ENCODE results near the gene UCHL5.
"Not testable (repeated sequence)": the region's sequence is repeated elsewhere in the genome, so short reads cannot be mapped to it uniquely, and the experiment has no call there.

UCHL5 gene

DNA sequence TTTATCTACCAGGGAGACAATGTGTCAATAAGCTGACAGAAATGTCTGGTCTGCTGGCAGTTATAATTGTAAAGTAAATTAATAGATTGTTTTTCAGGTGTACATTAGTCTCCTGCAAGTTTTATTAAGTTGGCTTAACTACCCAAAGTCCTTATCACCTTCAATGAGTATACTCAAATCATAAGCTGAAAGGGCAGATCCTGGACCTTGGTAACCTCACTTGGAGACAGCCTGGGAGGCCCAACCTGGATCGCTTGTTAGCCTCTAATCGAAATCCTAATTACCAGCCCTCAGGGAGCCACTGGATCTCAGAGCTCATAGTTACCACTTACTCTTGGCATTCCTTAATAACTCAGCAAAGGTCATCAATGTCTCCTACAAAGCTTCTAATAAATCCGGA lies 49.7 kb downstream of the UCHL5 start:
- no peak for DNase-seq

DNA sequence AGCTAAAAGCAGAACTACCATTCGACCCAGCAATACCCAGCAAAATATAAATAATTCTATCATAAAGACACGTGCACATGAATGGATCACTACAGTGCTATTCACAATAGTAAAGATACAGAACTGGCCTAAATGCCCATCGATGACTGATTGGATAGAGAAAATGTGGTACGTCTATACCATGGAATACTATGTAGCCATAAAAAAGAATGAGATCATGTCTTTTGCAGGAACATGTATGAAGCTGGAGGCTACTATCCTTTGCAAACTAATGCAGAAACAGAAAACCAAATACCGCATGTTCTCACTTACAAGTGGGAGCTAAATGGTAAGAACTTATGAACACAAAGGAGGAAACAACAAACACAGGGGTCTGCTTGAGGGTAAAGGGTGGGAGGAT lies 53.4 kb downstream of the UCHL5 start:
- no peak for DNase-seq

DNA sequence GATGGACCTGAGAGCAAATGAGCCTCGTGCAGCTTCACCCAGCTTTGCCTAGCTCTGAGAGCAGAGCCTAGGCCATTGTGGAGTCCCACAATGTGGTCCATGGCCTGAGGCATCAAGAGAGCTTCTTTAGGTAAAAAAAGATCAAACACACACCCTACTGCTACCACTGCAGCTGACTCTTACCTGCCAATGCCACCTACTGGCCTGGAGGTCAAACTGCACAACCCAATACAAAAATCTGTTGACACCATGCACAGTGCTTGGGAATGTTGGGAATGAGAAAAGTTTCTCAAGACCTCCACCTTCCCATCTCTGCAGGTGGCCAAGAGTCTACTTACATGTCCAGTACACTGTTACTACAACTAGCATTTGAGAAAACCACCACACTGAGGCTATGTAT lies 60.6 kb downstream of the UCHL5 start:
- DNase-seq = no peak

DNA sequence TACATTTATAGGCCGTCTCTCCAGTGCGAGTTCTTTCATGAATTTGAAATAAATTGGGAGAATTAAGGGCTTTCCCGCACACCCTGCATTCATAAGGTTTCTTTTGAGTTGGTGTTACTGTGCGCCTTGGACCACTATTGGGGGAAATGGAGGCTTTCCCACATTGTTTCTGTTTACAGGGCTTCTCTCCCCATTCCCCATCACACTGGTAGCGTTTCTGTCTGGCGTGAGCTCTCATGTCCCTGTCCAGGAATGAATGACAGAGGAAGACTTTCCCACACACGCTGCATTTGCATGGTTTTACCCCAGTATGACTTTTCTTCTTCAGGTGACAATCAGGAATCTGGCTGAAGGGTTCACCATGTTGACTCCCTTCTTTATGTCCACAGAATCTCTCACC lies 65.0 kb downstream of the UCHL5 start:
- no peak for DNase-seq

DNA sequence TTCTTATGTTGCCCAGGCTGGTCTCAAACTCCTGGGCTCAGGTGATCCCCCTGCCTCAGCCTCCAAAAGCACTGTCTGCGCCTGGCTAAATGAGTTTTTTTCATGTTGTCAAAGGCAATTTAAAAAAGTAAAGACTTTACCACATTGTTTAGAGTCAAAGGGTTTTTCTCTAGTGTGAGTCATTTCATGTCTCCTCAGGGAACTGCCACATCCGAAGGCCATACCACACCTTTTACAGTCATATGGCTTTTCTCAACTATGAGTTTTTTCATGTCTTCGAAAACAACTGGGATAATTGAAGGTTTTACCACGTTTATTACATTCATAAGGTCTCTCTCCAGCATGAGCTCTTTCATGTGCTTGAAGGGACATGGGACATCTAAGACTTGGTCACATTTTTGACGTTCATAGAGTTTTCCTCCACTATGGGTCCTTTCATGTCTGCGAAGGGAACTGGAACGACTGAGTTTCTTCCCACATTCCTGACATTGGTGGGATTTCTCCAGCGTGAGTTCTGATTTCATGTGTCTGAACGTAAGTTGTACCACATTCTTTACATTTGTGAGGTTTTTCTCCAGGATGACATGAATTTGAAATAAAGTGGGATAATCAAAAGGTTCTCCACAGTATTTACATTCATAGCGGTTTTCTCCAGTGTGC lies 65.6 kb downstream of the UCHL5 start:
- no peak for DNase-seq

DNA sequence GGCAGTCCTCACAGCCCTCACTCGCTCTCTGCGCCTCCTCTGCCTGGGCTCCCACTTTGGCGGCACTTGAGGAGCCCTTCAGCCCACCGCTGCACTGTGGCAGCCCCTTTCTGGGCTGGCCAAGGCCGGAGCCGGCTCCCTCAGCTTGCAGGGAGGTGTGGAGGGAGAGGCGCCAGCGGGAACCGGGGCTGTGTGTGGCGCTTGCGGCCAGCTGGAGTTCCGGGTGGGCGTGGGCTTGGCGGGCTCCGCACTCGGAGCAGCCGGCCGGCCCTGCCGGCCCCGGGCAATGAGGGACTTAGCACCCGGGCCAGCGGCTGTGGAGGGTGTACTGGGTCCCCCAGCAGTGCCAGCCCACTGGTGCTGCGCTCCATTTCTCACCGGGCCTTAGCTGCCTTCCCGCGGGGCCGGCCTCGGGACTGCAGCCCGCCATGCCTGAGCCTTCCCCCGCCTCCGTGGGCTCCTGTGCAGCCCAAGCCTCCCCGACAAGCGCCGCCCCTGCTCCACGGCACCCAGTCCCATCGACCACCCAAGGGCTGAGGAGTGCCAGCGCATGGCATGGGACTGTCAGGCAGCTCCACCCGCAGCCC lies 72.3 kb downstream of the UCHL5 start:
- not testable (repeated sequence) for DNase-seq

DNA sequence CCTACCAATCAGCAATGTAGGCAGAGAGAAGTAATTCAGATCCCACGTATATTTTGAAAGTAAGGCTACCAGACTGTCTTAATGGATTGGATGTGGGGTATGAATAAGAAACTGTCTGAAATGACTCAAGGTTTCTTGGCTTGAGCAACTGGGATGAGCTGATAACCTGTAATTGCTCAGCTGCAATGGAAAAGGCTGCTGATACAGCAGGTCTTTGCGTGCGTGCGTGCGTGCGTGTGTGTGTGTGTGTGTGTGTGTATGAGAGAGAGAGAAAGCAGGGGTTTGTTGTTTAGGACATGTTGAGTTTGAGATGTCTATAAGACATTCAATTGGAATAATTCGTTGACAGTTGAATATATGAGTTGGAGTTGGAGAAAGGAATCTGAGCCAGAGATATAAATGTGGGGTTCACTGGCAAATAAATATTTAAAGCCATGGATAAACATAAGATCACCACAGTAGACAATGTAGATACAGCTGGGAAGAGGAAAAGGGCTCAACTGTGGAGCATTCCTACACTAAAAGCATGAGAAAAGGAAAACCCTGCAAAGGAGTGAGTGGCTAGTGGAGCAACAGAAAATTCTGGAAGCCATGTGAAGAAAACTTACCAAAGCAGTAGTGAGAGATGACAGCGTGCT lies 72.9 kb downstream of the UCHL5 start:
- DNase-seq = no peak

DNA sequence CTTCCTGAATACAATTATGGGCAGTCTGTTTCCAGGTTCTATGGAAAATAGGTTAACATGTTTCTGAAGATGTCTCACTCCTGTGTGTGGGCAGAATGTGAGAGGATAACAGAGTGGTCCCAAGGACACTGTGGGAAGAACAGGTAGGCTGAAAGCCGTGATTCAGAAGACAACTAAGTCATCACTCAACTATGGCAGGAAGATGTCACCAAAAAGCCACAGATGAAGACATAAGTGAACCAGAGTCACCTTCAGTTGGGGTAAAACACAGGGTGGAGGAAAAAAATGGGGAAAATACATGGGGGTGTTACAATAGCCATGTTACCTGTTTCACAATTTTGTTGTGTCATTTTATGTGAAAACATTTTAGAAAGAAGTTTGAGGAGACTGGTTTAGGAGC lies 75.1 kb downstream of the UCHL5 start:
- DNase-seq = no peak

DNA sequence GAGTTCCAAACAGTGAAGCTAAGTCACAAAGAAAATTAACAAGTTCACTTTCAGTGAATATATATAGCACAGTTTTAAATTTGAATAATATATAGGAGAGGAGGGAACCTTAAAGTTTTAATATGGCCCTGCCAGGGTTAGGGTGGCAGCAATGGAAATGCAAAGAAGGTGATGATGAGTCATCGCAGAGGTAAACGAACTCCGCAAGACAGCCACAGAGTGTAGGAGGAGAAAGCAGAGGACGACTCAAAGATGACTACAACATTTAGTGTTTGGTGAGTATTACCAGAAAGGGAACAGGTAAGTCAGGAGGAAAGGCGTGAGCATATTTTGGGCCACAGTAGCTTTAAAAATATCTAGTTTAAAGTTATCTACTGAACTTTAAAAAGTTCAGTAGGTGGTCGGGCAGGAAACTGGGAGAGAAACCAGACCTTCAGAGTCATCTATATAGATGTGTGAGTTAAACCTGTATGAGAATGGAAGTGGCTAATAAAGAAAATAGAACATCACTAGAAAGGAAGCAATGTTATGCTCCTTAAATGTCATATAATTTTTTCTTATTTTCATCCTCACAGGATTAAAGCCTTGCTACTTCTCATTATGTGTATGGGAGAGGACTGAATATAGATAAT lies 75.7 kb downstream of the UCHL5 start:
- no peak for DNase-seq

DNA sequence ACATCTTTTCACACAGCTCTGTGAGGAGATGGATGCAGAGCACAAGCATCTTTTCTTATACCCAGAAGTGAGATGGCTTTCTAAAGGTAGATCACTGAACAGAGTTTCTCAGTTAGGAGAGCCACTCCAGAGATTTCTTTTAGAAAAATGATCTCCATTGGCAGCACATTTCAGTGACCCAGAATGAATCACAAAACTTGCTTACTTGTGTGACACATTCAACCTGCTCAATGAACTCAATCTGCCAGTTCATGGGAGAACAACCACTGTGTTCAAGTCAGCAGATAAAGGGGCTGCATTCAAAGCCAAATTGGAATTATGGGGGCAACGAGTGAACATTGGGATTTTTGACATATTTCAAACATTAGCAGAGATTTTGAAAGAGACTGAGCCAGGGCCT lies 78.3 kb downstream of the UCHL5 start:
- no peak for DNase-seq

DNA sequence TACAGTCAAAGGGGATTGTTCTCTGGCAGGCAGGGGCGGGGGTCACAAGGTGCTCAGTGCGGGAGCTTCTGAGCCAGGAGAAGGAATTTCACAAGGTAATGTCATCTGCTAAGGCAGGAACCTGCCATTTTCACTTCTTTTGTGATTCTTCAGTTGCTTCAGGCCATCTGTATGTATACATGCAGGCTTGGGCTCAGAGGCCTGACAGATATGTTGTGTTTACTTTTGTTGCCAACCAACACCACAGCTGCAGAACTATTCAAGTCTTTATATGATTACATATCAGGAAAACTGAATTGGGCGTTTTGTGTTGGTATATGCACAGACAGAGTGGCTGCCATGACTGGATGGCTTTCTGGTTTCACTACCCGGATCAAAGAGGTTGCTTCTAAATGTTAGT lies 78.8 kb downstream of the UCHL5 start:
- not testable (repeated sequence) for DNase-seq

DNA sequence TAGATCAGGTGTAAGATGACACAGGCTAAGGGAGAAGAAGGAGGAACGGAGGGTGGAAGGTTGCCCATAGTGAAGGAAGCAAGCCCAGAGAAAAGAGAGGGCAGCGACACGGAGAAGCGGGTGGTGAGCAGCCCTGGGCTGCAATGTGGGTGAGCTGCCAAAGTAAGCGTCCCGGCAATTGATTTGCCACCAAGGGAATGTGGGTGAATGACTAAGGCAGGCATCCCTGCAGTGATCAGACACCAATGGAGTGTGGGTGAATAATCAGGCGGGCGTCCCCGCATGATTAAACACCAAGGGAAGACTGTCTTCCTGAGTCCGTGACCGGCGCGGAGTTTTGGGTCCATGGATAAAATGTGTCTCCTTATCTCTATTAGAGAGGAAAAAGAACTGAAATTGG lies 79.6 kb downstream of the UCHL5 start:
- no peak for DNase-seq

DNA sequence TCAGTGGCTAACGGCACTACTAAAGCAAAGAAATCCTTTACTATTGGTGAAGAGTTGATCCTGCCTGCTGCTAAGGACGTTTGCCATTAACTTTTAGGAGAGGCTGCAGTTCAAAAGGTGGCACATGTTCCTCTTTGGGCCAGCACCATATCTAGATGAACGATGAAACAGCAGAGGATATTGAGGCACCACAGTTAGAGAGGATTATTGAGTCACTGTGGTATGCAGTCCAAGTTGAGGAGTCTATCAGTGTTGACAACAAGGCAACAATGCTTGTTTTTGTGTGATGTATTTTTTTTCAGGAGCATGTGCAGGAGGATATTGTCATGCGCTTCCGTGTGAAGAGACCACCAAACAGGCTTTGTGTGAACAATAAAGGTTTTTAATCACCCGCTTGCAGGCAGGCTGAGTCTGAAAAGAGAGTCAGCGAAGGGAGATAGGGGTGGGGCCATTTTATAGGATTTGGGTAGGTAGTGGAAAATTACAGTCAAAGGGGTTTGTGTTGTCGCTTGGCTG lies 80.9 kb downstream of the UCHL5 start:
- no peak for DNase-seq

DNA sequence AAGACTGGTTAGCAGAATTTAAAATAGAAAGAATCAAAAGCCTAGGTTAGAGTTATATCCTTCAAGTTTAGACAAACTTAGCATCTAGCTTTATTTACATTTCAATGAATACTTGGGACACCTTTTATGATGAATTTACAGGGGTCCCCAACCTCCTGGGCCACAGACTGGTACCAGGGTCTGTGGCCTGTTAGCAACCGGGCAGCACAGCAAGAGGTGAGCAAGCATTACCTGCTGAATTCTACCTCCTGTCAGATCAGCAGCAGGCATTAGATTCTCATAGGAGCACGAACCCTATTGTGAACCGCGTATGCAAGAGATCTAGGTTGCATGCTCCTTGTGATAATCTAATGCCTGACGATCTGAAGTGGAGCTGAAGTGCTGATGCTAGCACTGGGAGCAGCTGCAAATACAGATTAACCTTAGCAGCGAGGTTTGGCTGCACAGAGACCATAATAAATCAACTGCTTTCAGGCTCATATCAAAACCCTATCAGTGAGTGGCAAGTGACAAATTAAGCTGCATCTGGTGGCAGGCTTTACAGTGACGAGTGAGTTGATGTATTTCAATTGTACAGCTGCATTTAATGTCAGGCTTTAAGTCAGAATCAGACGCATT lies 82.0 kb downstream of the UCHL5 start:
- no peak for DNase-seq

DNA sequence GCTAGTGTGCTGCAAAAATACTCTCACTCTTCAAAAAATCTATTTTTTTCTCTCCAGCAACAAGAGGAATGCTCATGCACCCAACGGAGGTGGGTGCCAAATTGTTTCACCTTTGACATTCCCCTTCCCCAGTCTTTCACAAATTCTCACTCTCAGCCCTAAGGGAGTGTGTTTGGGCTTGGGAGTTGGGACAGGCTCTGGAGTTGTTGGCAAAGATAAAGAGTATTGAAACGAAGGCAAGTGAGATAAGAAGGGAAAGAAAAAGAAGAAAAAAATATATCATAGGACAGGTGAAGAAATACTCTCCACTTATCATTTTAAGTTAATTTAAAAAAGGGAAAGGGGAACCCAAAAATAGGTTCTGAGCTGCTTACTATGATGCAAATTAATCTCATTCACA lies 82.6 kb downstream of the UCHL5 start:
- DNase-seq = no peak

DNA sequence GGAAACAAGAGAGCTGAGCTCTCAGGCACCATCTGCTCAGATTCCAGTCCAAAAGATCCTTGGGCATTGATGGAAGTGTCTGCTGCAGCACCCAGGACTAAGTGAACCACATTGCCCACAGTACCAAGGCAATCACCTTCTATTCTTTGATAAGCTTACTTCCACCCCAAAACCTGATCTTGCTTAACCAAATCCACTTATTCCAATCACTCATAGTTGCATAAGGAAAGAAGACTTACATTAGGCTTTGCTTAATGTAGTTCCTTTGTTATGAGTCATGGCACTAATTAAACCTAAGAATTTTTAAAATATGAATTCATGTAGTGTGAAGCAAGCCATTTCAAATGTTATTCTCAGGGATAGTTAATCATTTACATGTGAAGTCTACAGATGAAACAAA lies 84.5 kb downstream of the UCHL5 start:
- no peak for DNase-seq

DNA sequence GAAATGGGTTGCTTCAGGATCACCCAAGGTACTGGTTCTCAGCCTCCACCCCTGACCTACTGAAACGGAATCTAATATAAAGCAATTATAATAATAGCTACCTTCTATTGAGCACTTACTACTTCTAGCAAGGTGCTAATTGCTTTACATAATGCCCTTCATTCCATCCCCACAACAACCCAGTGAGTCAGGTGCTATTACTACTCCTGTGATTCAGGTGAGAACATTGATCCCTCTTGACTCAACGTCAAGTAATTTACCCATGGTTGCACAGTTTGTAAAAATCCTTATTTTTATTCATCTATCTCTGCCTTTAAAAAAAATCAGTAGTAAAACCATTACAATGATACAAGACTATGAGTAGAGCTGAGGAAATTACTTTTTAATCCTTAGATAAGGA lies 85.2 kb downstream of the UCHL5 start:
- DNase-seq = no peak

DNA sequence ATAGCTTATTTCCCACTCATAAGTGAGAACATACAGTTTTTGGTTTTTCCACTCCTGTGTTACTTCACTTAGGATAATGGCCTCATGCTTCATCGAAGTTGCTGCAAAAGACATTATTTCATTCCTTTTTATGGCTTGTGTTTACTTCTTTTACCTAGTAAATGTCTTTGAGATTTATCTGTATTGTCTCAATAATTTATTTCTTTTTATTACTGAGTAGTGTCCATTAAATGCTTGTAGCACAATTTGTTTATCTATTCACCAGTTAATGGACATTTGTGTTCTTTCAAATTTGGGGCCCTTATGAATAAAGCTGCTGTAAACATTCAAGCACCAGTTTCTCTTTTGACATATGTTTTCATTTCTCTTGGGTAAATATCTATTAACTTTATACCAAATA lies 86.0 kb downstream of the UCHL5 start:
- no peak for DNase-seq

DNA sequence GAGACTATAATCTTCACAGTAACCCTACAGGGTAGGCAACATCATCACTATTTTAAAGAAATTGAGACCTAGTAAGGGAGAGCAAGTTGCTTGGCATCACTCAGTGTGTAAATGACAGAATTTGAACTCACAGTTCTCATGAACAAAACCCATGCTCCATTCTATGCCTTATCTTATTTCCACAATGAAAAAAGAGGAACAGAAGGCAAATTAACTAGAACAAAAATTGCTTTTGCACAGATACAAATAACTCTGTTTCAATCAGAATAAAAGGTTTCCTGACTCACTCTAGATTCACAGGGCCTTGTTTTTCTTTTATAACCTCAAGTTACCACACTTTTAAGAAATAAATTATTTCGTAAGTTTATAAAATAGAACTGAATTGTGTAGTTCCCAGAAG lies 90.1 kb downstream of the UCHL5 start:
- DNase-seq = no peak

DNA sequence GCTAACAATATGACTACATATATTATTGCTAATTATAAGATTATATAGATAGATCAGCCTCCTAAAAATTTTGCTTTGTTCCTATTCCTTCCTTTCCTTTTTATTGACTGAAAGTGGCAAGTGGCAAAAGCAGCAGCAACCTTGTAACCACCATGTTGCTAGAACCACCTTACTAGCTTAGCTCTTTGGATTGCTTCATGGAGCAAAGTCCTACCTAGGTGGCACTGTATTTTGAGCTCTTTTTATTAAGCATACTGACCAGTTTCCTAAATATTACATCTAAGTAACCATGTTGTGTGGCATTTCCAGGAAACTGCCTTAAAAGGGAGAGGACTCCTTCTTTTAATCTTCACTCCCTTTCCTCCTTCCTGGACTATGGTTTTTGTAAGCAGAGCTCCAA lies 90.8 kb downstream of the UCHL5 start:
- no peak for DNase-seq

DNA sequence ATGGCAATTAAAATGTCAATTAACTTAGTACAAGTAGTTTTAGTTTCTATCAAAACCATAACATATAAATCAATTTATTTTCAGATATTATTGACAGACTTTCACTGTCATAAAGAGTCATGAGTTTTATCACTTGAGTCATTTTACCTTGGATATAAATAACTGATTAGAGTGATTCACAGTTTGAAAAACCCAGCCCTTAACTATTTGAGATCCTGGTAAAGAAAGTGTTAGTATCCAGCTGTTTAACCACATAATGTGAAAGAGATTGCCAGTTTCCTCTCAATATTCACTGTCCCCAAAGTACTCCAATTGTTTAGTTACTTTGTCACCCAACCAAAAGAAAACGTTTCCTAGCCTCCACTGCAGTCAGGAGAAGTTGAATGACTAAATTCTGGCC lies 91.3 kb downstream of the UCHL5 start:
- no peak for DNase-seq

DNA sequence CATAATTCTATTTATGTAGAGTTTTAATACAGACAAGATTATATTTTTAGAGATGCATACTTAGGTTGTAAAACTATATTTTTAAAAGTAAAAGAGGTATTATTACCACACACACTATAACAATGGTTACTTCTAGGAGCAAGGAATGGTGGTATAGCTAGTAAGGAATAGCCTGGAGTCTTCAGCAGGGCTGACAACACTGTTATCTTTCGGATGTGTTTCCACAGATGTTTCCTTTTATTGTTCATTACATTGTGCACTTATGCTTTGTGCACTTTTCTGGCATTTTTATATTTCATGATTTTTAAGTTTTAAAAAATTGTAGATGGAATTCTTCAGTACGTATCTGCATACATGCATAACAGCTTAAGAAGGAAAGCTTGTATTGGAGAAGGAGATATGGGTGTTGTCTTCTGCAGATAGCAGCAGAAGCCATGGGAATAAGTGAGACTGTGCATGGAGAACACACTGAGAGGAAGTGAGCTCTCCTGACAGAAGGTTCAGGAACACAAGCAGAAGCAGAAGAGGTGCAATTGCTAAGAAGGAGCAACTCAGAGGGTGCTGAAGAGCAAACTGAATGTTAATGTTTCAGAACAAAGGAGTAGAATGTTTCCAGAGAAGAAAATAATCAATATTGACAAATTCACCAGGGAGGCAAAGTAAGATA lies 91.8 kb downstream of the UCHL5 start:
- DNase-seq = no peak

DNA sequence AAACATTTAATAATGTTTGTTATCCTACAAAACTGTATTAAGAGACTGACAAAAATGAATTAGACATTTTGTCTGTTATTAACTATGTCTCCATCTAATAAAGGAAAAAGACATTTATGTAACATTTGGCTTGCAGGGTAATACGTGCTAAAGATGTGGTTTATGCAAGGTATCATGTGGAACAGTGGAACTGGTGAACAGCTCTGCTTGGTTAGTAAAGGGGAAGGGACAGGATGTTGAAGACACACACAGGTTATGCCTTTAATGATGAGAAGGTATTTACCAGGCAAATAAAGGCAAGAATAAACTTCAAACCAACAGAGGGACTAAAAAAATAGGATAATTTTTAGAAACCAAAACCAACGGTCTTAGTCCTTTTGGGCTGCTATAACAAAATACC lies 93.1 kb downstream of the UCHL5 start:
- DNase-seq = no peak
